GM12878 (cell line): ENCODE data around the gene TNKS1BP1. TPM values are rescaled to one million over a fixed set of nuclear protein-coding genes. Genes with fewer than 3 reads are reported as not detected.
"Not testable (repeated sequence)": the region's sequence is repeated elsewhere in the genome, so short reads cannot be mapped to it uniquely, and the experiment has no call there.

Experiments used
- ATAC-seq: fragments of 200-7000 bp; cut with Tn5 transposase; 3 replicates; pipeline ENCODE4 v1.9.1; 2020; ENCODE audit warnings: mild to moderate bottlenecking, moderate library complexity
- BruUV-seq: library from RNA; stranded (reverse); fragments of 400-500 nt; replicated peaks from 2 replicates; lab custom pipeline; 2021; lab: Mats Ljungman, UMichigan
- CTCF ChIA-PET: fragments of 300-600 bp; sonication (Branson Sonifier 250); formaldehyde crosslinking; extraction: SDS; loops from one replicate; lab custom pipeline; 2021; ENCODE audit warnings: inconsistent platforms; lab: Yijun Ruan, JAX
- POLR2A ChIA-PET: fragments of 350-600 bp; formaldehyde crosslinking; extraction: SDS; loops from one replicate; lab custom pipeline; 2021; ENCODE audit warnings: inconsistent platforms; lab: Charles Lee
- RAD21 ChIA-PET: fragments of 300-600 bp; sonication (Branson Sonifier 250); formaldehyde crosslinking; loops from one replicate; lab custom pipeline; 2023; ENCODE audit warnings: antibody characterized with exemption; ENCODE audit not compliant: unreplicated experiment; lab: Charles Lee
- SMC1A ChIA-PET: fragments of 300-600 bp; sonication (Branson Sonifier 250); formaldehyde crosslinking; loops from one replicate; lab custom pipeline; 2023; ENCODE audit not compliant: unreplicated experiment, uncharacterized antibody; lab: Charles Lee
- DNase-seq: peaks from one replicate; pipeline ENCODE4 v3.0.0-alpha.2; 2011; ENCODE audit warnings: low read depth, low spot score
- FAIRE-seq: peaks from 3 replicates; lab custom pipeline; 2011; peaks lifted over from hg19 to GRCh38; lab: Jason Lieb, UNC
- H2AFZ ChIP-seq: 2 replicates; pipeline ENCODE4 v1.6.0; 2011; ENCODE audit warnings: low read depth, low read length, control low read depth; ENCODE audit not compliant: control insufficient read depth
- H3K27ac ChIP-seq: 2 replicates; pipeline ENCODE4 v1.5.1; 2011; ENCODE audit warnings: control low read depth; ENCODE audit not compliant: control insufficient read depth, insufficient read depth
- H3K27me3 ChIP-seq, 2 experiments: replicated peaks in 1 of 2; 2 replicates each; pipeline versions ENCODE4 v1.6.0 to v1.6.1; 2011; ENCODE audit warnings: low read length in 1 of 2; ENCODE audit not compliant: control insufficient read depth in 2 of 2, insufficient read depth in 2 of 2
- H3K36me3 ChIP-seq, 2 experiments: 2 replicates each; pipeline ENCODE4 v1.5.1; 2011; ENCODE audit warnings: low read length in 1 of 2; ENCODE audit not compliant: control insufficient read depth in 2 of 2, insufficient read depth in 2 of 2
- H3K4me1 ChIP-seq: 2 replicates; pipeline ENCODE4 v1.6.1; 2011; ENCODE audit warnings: mild to moderate bottlenecking, low read length, moderate library complexity, mixed read lengths; ENCODE audit not compliant: control insufficient read depth, insufficient read depth
- H3K4me2 ChIP-seq: 2 replicates; pipeline ENCODE4 v1.6.0; 2011; ENCODE audit warnings: control low read depth; ENCODE audit not compliant: control insufficient read depth, insufficient read depth
- H3K4me3 ChIP-seq: fragments of 200-600 bp; sonication (generic); 2 replicates; pipeline ENCODE4 v1.5.1; 2016
- H3K79me2 ChIP-seq: 2 replicates; pipeline ENCODE4 v1.6.0; 2011; ENCODE audit warnings: low read length; ENCODE audit not compliant: control insufficient read depth, insufficient read depth
- H3K9ac ChIP-seq: 2 replicates; pipeline ENCODE4 v1.8.0; 2011; ENCODE audit warnings: low read length, control low read depth, mixed read lengths; ENCODE audit not compliant: control insufficient read depth, insufficient read depth
- H3K9me3 ChIP-seq: replicated peaks from 3 replicates; pipeline ENCODE4 v1.5.1; 2011; ENCODE audit warnings: mild to moderate bottlenecking, low read length; ENCODE audit not compliant: control insufficient read depth, insufficient read depth
- H4K20me1 ChIP-seq: 2 replicates; pipeline ENCODE4 v1.6.0; 2011; ENCODE audit not compliant: control insufficient read depth, insufficient read depth
- SREBF2 ChIP-seq: IDR thresholded peaks from 2 replicates; pipeline ENCODE4 v1.6.1; 2012; ENCODE audit warnings: mild to moderate bottlenecking, low read length
- WGBS: methylation state at CpG from one replicate; pipeline ENCODE4 v1.1.6; 2016; ENCODE audit warnings: low lambda C conversion rate; ENCODE audit not compliant: insufficient replicate concordance, insufficient coverage; ENCODE audit errors: missing lambda C conversion rate; 5-methylcytosine and 5-hydroxymethylcytosine counted together
- in situ Hi-C: fragments of 300-500 bp; cut with MboI; formaldehyde crosslinking; loops from 9 replicates; pipeline ENCODE4 v1.14.3; 2018; ENCODE audit warnings: mixed read lengths
- intact Hi-C: fragments of 100-400 bp; cut with micrococcal nuclease; formaldehyde crosslinking; loops from one replicate; pipeline ENCODE4 v1.14.2; 2022; ENCODE audit not compliant: unreplicated experiment
- polyA plus RNA-seq, 11 experiments: library from polyadenylated mRNA; depleted of rRNA in 4 of 11; unstranded in 6 of 11; stranded (reverse) in 5 of 11; fragments of >200 nt; fragmentation: Nextera tagmentation in 4 of 11; fragmentation: Illumina TruSeq in 1 of 11; extraction: Ambion mirVana in 4 of 11; extraction: Trizol in 1 of 11; gene quantifications; 1 replicate in 1 of 11; 2 replicates in 10 of 11; pipeline versions ENCODE4 v1.2.1 to v1.2.3, GENCODE V29; 2011 to 2016; ENCODE audit warnings: inconsistent platforms in 2 of 11, missing spikeins in 2 of 11, low read depth in 1 of 11
- total RNA-seq, 4 experiments: library from RNA; depleted of rRNA in 3 of 4; stranded (reverse); fragments of >200 nt in 3 of 4; fragmentation: Illumina TruSeq in 1 of 4; extraction: Trizol in 1 of 4; gene quantifications; 2 replicates each; pipeline versions ENCODE4 v1.2.1 to v1.2.3, GENCODE V29; 2013 to 2021
- TF ChIP-seq, protein P1 (sequence below): fragments of 450-650 bp; IDR thresholded peaks from 2 replicates; pipeline ENCODE4 v1.6.1; 2017; ENCODE audit warnings: mild to moderate bottlenecking, low read depth, inconsistent platforms; ENCODE audit not compliant: poor library complexity, severe bottlenecking

The TNKS1BP1 gene
- total and polyA plus RNA-seq, 10 of the 15 experiments (the other 5 are each of a cell fraction or from before 2014, with no cell fraction given) = 0.26 to 15.8 (median 4.3) TPM

GRCh38 chr11:57297221-57297620 is 27.5 kb downstream of the TNKS1BP1 start:
- Histone ChIP-seq H3K9me3 (no peaks in the 10 kb centered on the region; the same call in 2 of the 3 replicates), H2AFZ (no peak overlapping the region), H4K20me1 (no peaks in the 10 kb centered on the region), H3K79me2 (no peaks in the 10 kb centered on the region), H3K36me3 (no peaks in the 10 kb centered on the region; a peak in 2 of 4 replicates), H3K9ac (no peak overlapping the region), H3K27me3 (no peaks in the 10 kb centered on the region), H3K4me1 (no peaks in the 10 kb centered on the region), H3K27ac (no peak overlapping the region), H3K4me2 (no peak overlapping the region), H3K4me3 (no peak overlapping the region)
- no peak for DNase-seq
- CTCF ChIA-PET = no interaction called here
- no TSS peak for BruUV-seq
- TF ChIP-seq, protein P1, sequence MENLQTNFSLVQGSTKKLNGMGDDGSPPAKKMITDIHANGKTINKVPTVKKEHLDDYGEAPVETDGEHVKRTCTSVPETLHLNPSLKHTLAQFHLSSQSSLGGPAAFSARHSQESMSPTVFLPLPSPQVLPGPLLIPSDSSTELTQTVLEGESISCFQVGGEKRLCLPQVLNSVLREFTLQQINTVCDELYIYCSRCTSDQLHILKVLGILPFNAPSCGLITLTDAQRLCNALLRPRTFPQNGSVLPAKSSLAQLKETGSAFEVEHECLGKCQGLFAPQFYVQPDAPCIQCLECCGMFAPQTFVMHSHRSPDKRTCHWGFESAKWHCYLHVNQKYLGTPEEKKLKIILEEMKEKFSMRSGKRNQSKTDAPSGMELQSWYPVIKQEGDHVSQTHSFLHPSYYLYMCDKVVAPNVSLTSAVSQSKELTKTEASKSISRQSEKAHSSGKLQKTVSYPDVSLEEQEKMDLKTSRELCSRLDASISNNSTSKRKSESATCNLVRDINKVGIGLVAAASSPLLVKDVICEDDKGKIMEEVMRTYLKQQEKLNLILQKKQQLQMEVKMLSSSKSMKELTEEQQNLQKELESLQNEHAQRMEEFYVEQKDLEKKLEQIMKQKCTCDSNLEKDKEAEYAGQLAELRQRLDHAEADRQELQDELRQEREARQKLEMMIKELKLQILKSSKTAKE = no peak
- no peak for TF ChIP-seq SREBF2
- intact Hi-C loops (no loop called here), in situ Hi-C loops (no loop called here)
- FAIRE-seq = no peak
- POLR2A ChIA-PET = no interaction called here
- SMC1A ChIA-PET = no interaction called here
- RAD21 ChIA-PET = no interaction called here
- no peak for ATAC-seq
- 47% methylated on average over 2 of the region's 2 CpGs for WGBS

DNA sequence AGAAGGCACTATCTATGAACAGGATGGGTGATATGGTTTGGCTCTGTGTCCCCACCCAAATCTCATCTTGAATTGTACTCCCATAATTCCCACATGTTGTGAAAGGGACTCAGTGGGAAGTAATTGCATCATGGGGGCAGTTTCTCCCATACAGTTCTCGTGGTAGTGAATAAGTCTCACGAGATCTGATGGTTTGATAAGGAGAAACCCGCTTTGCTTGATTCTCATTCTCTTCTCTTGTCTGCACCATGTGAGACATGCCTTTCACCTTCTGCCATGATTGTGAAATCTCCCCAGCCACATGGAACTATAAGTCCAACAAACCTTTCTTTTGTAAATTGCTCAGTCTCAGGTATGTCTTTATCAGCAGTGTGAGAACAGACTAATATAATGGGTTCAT is 28.5 kb downstream of the TNKS1BP1 start:
- in situ Hi-C loops, RAD21 ChIA-PET, CTCF ChIA-PET: not testable (repeated sequence)

More for the DNA sequence above, 28.5 kb downstream of the TNKS1BP1 start:
- FAIRE-seq, H3K4me3 ChIP-seq, H4K20me1 ChIP-seq, H3K4me2 ChIP-seq, H3K4me1 ChIP-seq, H3K36me3 ChIP-seq, H2AFZ ChIP-seq, H3K79me2 ChIP-seq, DNase-seq, intact Hi-C loops, H3K27me3 ChIP-seq, H3K27ac ChIP-seq, BruUV-seq, SMC1A ChIA-PET, H3K9ac ChIP-seq, ATAC-seq, POLR2A ChIA-PET, H3K9me3 ChIP-seq: not testable (repeated sequence)
- WGBS = 61% methylated on average over 3 of the region's 3 CpGs
